ENCODE measurements around the gene GALNTL6. TPM values are rescaled to one million over a fixed set of nuclear protein-coding genes. Genes with fewer than 3 reads are reported as not detected.

The GALNTL6 gene
- polyA plus RNA-seq, 1 donor (not counting 4 experiments of a cell fraction or from before 2014, with no cell fraction given), result not detected

DNA sequence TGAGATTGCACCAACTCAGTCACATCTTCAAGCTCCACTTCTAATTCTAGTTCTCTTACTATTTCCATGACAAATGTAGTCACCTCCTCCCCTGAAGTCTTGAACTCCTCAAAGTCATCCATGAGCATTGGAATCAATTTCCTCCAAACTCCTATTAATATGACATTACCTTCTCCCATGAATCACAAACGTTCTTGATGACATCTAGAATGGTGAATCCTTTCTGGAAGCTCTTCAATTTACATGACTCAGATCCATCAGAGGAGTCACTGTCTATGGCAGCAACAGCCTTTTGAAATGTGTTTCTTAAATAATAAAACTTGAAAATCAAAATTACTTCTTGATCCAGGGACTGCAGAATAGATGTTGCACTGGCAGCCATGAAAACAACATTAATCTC, 34.5 kb downstream of the GALNTL6 start:
- H3K4me1 ChIP-seq (ENCODE audit: control insufficient read depth, extremely low read depth, insufficient read depth, low read length), result no peaks in the 10 kb centered on the region
- H3K27ac ChIP-seq (ENCODE audit: control insufficient read depth, insufficient read depth, low read length), result no peak overlapping the region
- H4K20me1 ChIP-seq (ENCODE audit: control insufficient read depth, extremely low read depth, insufficient read depth, low read length), result no peaks in the 10 kb centered on the region
- FAIRE-seq, result no peak
- no peak overlapping the region for H3K9ac ChIP-seq (ENCODE audit: control insufficient read depth, extremely low read depth, insufficient read depth, low read length)
- H3K36me3 ChIP-seq (ENCODE audit: control insufficient read depth in 2 of 2, extremely low read depth in 1 of 2, insufficient read depth in 2 of 2, low read length in 2 of 2), result no peaks in the 10 kb centered on the region
- no peaks in the 10 kb centered on the region for H3K27me3 ChIP-seq (ENCODE audit: control insufficient read depth, extremely low read depth, insufficient read depth, low read length)
- H3K79me2 ChIP-seq (ENCODE audit: control insufficient read depth, insufficient read depth, low read length), result no peaks in the 10 kb centered on the region
- TF ChIP-seq, protein P1, sequence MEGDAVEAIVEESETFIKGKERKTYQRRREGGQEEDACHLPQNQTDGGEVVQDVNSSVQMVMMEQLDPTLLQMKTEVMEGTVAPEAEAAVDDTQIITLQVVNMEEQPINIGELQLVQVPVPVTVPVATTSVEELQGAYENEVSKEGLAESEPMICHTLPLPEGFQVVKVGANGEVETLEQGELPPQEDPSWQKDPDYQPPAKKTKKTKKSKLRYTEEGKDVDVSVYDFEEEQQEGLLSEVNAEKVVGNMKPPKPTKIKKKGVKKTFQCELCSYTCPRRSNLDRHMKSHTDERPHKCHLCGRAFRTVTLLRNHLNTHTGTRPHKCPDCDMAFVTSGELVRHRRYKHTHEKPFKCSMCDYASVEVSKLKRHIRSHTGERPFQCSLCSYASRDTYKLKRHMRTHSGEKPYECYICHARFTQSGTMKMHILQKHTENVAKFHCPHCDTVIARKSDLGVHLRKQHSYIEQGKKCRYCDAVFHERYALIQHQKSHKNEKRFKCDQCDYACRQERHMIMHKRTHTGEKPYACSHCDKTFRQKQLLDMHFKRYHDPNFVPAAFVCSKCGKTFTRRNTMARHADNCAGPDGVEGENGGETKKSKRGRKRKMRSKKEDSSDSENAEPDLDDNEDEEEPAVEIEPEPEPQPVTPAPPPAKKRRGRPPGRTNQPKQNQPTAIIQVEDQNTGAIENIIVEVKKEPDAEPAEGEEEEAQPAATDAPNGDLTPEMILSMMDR (optimal IDR thresholded peaks at IDR 0.05 in 1 of 3, IDR thresholded peaks at IDR 0.05 in 1 of 3, conservative IDR thresholded peaks at IDR 0.05 in 1 of 3; ENCODE audit: extremely low read depth in 1 of 3, insufficient read depth in 2 of 3, low read length in 3 of 3), result no peak
- no peaks in the 10 kb centered on the region for H3K9me3 ChIP-seq (ENCODE audit: control insufficient read depth, low read depth, low read length)
- no peak overlapping the region for H3K4me2 ChIP-seq (ENCODE audit: control insufficient read depth, extremely low read depth, insufficient read depth, low read depth, low read length)
- dilution Hi-C loops (cut with MboI; ENCODE audit: extremely low pct_ligation_motif_present, low sequenced_read_pairs), result no loop called here
- DNase-seq (ENCODE audit: low read depth, low spot score), result no peak
- H2AFZ ChIP-seq (ENCODE audit: control insufficient read depth, low read length), result no peak overlapping the region
- no peak overlapping the region for H3K4me3 ChIP-seq (ENCODE audit: control insufficient read depth in 2 of 3, extremely low read depth in 1 of 3, insufficient read depth in 2 of 3, low read depth in 1 of 3, low read length in 3 of 3)
- H3K9me1 ChIP-seq (ENCODE audit: control insufficient read depth, extremely low read depth, insufficient read depth, low read length), result no peaks in the 10 kb centered on the region

DNA sequence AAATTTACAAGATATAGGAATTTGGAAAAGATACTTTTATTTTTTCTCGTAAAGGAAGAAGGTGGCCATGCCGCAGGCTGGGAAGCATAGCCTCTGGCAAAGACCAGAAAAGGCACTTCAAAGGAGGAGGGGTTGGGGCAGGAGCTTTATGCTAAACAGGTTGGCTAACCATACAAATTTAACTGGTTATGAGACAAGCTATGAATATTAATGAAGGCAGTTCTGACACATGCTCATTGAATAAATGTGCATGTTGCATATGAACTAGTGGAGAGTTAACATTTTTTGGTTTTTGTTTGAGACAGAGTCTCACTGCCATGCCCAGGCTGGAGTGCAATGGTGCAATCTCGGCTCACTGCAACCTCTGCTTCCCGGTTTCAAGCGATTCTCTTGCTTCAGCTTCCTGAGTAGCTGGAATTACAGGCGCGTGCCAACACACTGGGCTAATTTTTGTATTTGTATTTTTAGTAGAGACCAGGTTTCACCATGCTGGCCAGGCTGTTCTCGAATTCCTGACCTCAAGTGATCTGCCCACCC, 36.5 kb downstream of the GALNTL6 start:
- no peaks in the 10 kb centered on the region for H3K36me3 ChIP-seq (ENCODE audit: control insufficient read depth in 2 of 2, extremely low read depth in 1 of 2, insufficient read depth in 2 of 2, low read length in 2 of 2)
- no peak for FAIRE-seq
- H4K20me1 ChIP-seq (ENCODE audit: control insufficient read depth, extremely low read depth, insufficient read depth, low read length), result no peaks in the 10 kb centered on the region
- H3K4me1 ChIP-seq (ENCODE audit: control insufficient read depth, extremely low read depth, insufficient read depth, low read length), result no peaks in the 10 kb centered on the region
- no peaks in the 10 kb centered on the region for H3K79me2 ChIP-seq (ENCODE audit: control insufficient read depth, insufficient read depth, low read length)
- TF ChIP-seq EZH2 (IDR thresholded peaks at IDR 0.05; ENCODE audit: low read length), result no peak
- TF ChIP-seq, protein P1 (optimal IDR thresholded peaks at IDR 0.05 in 1 of 3, IDR thresholded peaks at IDR 0.05 in 1 of 3, conservative IDR thresholded peaks at IDR 0.05 in 1 of 3; ENCODE audit: extremely low read depth in 1 of 3, insufficient read depth in 2 of 3, low read length in 3 of 3), result no peak
- no peaks in the 10 kb centered on the region for H3K9me1 ChIP-seq (ENCODE audit: control insufficient read depth, extremely low read depth, insufficient read depth, low read length)
- H3K4me3 ChIP-seq (ENCODE audit: control insufficient read depth in 2 of 3, extremely low read depth in 1 of 3, insufficient read depth in 2 of 3, low read depth in 1 of 3, low read length in 3 of 3), result no peak overlapping the region
- no peak for DNase-seq (ENCODE audit: low read depth, low spot score)
- H3K9ac ChIP-seq (ENCODE audit: control insufficient read depth, extremely low read depth, insufficient read depth, low read length), result no peak overlapping the region
- dilution Hi-C loops (cut with MboI; ENCODE audit: extremely low pct_ligation_motif_present, low sequenced_read_pairs), result no loop called here
- no peaks in the 10 kb centered on the region for H3K9me3 ChIP-seq (ENCODE audit: control insufficient read depth, low read depth, low read length)
- no peak overlapping the region for H3K4me2 ChIP-seq (ENCODE audit: control insufficient read depth, extremely low read depth, insufficient read depth, low read depth, low read length)
- no peaks in the 10 kb centered on the region for H3K27me3 ChIP-seq (ENCODE audit: control insufficient read depth, extremely low read depth, insufficient read depth, low read length)
- H2AFZ ChIP-seq (ENCODE audit: control insufficient read depth, low read length), result no peak overlapping the region
- no peak overlapping the region for H3K27ac ChIP-seq (ENCODE audit: control insufficient read depth, insufficient read depth, low read length)

Measured in keratinocyte (primary cell).